HL-60/S4 (cell line): Measurements from ENCODE around the gene GKN1.
"Not testable (repeated sequence)": the region's sequence is repeated elsewhere in the genome, so short reads cannot be mapped to it uniquely, and the experiment has no call there.

Experiments
- in situ Hi-C: fragments of 300-500 bp; cut with MboI; formaldehyde crosslinking; loops from 2 replicates; pipeline ENCODE4 v1.14.3; 2022; ENCODE audit warnings: low sequenced_read_pairs

GKN1 gene

DNA sequence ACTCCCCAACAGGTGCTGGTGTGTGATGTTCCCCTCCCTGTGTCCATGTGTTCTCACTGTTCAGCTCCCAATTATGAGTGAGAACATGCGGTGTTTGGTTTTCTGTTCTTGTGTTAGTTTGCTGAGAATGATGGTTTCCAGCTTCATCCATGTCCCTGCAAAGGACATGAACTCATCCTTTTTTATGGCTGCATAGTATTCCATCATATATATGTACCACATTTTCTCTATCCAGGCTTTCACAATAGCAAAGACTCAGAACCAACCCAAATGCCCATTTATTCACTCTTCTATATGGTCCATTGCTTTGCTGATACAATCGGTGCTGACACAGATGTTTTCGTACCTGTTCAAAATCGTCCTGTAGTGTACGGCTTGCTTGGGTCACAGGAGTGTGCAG is 19.0 kb upstream of the GKN1 start:
- in situ Hi-C loops: not testable (repeated sequence)

DNA sequence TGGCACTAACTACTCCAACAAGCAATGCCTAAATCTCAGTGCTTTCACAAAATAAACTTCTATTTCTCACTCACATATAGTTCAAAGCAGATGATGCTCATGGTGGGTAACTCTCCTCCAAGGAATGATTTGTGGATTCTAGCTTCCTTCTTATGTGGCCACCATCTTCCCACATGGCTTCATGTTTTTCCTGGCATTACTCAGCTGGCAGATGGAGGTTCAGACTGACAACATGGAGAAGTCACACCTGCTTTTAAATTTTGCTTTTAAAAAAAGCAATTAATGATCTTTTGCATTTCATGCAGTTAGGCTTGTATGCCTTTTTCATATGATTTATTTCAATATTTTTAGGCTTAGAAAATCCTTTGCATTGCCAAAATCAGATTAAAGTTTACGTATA is 15.4 kb upstream of the GKN1 start:
- in situ Hi-C loops: no loop called here

DNA sequence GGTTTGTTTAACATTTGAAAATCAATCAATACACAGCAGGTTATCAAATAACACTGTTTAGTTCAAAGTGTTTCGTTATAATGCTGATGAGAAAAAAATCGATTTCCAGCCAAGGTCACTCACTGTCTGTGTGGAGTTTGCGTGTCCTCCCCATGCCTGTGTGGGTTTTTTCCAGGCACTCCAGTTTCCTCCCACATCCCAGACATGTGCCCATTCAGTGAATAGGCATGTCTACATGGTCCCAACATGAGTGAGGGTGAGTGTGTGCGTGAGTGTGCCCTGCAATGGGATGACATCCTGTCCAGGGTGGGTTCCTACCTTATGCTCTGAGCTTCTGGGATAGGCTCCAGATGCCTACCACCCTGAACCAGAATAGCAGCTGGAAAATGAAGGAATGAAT is 13.1 kb upstream of the GKN1 start:
- in situ Hi-C loops: no loop called here

DNA sequence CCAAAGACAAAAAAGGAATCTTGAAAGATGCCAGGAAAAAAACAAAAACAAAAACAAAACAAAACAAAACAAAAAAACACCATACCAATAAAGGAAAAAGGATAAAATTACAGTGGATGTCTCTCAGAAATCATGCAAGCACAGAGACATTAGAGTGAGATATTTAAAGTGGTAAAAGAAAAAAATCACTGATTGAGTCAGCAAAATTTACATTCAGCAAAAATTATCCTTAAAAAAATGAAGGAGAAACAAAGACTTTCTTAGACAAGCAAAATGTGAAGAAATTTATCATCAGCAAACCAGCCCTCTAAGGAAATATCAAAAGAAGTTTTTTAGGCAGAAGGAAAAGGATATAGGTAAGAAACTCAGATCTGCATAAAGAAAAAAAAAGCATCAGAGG is 10.2 kb upstream of the GKN1 start:
- in situ Hi-C loops: no loop called here

DNA sequence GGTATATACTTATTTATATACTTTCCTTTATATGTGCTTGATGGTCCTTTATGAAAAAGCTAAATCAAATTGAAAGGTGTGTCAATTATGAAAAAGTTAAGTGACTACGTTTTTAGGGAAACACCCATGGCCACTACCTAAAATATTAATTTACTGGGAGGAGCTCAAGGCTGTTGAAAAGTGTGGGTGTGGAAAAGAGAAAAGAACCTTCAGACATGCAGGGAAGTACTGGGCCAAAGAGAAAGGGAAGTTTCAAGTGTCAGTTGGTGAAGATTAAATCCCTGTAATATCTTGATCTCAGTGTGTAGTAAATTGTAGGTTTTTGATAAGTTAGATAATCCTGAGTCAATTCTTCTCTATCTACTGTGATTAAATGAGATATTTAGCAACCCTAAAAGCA is 6.2 kb upstream of the GKN1 start:
- in situ Hi-C loops: no loop called here

DNA sequence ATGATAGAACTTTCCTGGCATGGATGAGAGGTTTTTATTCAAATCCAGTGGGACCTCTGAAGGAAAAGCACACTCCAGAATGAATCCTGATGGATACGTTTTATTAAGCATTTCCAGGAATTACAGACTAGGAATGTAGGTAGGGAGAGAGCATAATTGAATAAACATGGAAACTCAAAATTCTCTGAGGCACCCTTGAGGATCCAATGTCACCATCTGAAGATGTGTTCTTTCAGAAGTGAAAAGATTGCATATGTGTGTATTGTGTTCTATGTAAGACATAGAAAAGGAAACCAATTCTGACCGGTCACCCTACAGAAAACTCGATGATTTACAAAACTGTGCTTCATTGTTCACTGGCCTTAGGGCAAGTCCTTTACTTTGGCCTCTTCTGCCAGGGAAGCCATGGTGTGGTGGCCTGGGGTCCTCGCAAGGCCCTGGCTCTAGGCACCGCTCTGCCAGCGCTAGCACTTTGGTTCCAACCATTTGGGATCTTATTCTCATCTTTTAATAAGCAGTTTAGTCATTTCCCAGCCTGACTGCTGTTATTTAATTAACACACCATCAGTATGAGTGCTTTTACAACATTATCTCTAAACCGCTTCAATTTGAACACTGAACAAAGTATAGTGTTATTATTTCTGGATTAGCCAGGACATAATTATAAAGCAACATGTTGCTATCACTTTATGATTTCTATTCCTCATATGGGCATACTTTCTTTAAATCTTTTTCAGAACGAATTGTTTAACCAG is 4.5 kb upstream of the GKN1 start:
- in situ Hi-C loops: no loop called here

DNA sequence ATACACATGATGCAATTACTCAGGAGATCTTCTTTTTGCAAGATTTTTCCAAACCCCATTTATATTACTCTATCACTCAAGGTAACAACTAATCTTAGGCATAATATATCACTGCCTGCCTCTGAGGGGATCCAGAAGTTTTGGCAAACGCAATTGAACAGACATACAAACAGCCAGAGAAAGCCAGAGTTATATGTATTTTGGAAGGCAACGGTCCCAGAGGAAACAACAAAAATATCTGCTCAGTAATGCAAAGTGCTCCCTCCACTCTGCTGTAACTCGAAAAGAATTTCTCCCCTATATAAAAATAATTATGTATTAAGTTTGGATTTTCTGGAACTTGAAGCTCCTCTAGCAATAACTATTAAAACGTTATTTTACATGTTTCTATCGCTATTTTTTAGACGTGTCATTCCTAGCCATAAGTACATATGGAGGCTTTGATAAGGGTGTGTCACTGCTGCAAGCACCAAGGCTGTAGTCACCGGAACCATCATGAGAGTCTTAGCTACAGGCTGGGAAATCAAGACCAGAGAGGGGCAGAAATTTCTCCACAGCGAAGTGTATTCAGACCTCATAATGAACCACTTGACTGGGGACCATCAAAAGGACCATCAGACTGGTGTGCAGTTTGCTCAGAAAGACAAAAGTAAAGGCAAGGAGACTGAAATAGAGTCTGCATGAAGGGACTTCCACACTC is 3.7 kb upstream of the GKN1 start:
- in situ Hi-C loops: no loop called here

DNA sequence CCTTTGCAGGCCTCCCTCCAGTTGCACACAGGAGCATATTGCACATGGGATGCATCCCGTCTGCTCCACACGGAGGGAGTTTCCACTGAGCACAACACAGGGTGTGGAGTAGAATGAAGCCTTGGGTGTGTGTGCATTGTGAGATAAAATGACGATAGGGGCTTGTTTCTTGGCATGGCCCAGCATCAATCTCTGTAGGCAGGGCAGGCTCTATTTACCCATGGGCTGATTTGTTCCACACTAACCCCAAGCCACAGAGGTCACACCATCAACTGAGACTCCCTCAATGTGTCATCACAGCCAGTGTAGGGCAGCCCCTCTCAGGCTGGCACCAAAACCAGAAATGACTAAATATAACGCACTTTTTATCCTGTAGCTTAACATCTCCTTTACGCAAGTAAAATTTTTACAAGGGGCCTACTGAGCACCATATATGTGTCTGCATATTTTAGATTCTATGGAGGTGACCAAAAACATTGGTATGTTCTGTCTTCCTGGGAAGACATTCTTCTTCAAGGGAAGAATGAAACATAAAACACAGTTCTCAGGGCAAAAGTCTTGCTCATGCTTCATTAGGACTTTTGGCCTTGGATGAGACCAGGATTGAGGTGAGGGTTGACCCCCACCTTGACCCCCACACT is 2.7 kb upstream of the GKN1 start:
- in situ Hi-C loops: no loop called here

DNA sequence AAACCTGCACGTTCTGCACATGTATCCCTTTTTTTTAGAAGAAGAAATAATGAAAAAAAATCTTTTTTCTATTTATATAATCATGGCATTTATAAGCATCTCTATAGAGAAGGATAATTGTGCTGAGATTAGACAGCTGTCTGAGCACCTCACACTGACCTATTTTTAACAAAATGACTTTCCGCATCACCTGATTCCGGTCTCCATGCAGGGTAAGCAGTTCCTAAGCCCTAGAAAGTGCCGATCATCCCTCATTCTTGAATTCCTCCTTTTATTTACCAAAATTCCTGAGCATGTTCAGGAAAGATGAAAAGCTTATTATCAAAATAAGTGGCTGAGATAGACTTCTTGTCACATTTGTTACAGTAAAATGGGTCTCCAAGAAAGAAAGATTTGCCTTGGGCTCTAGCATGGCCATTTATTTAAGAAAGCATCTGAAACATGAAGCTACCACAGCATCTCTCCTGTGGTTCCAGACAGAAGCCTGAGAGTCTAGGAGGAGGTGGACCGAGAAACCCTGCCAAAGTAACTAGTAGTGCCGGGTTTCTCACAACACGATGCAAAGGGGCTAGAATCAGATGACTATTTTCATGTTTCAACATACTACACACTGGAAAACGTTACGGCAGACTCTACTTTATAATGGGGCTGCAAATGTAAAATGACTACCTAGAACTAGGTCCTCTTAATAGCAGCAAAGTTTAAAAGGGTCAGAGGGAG is 670 bp downstream of the GKN1 start:
- in situ Hi-C loops: no loop called here

DNA sequence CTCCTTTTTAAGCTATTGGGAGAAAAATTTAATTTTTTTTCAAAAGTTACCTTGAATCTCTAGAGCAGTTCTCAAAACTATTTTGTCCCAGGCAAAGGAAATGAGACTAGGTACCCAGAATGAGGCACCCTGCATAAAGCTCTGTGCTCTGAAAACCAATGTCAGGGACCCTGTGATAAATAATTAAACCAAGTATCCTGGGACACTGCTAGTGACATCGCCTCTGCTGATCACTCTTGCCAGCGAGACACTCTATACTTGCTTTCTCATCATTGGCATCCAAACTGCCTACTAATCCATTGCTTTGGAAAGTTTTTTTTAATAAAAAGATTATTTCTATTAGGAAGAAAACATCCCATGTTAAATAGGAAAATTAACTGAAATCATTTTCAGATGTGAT is 1.4 kb downstream of the GKN1 start:
- in situ Hi-C loops: no loop called here

DNA sequence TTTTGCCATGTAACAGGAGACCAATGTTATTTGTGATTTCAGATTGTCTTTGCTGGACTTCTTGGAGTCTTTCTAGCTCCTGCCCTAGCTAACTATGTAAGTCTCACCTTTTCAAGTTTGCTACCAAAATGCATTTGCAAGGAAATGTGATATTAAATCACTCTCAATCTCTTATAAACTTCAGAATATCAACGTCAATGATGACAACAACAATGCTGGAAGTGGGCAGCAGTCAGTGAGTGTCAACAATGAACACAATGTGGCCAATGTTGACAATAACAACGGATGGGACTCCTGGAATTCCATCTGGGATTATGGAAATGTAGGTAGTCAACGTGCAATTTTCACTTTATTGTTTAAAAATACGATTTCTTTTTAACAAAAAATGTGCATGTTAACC is 3.0 kb downstream of the GKN1 start:
- in situ Hi-C loops: no loop called here

DNA sequence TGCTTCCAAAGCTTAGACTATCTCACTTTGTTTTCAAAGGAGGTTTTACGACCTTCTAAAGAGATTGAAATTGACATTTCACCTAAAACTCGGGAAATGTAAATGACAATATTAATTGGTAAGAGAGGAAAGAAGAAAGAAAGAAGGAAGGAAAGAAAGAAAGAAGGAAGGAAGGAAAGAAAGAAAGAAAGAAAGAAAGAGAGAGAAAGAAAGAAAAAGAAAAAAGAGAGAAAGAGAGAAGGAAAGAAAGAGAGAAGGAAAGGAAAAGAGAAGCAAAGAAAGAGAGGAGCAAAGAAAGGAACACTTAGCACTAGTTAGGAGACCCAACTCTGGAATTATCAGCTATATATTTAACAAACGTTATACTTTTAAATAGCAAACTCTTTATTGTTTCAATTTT is 3.7 kb downstream of the GKN1 start:
- in situ Hi-C loops: no loop called here

DNA sequence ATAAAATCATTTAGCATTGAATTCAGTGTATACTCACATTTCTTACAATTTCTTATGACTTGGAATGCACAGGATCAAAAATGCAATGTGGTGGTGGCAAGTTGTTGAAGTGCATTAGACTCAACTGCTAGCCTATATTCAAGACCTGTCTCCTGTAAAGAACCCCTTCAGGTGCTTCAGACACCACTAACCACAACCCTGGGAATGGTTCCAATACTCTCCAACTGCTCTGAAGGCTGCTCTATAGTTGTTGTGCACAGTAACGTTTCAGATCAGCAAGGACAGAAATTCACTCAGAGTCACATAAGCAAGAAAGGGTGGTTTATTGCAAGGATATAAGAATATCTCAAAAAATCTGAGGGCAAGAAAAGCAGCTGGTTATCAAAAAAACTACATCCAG is 6.5 kb downstream of the GKN1 start:
- in situ Hi-C loops: no loop called here

DNA sequence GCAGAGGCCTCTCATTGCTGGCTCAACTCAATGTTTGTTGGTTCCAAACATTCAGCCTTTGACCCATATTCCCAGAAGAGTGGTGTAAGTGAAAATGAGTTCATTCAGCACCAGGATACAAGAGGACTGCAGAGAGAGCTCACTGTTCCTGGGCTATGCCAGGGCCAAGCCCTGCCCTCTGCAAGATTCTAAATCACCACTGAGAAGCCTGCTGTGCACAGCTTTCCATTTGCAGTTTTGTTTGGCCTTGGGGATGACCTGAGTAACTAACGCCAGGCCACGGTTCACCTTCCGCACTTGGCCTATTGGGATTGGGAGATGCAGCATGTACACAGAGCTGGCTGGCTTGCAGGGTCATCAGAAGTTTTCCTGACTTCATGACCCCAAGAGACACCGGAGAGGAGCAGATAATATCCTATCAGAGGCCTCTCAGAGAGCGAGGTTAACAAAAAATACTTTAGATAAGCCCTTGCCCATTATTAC is 12.6 kb downstream of the GKN1 start:
- in situ Hi-C loops: no loop called here

DNA sequence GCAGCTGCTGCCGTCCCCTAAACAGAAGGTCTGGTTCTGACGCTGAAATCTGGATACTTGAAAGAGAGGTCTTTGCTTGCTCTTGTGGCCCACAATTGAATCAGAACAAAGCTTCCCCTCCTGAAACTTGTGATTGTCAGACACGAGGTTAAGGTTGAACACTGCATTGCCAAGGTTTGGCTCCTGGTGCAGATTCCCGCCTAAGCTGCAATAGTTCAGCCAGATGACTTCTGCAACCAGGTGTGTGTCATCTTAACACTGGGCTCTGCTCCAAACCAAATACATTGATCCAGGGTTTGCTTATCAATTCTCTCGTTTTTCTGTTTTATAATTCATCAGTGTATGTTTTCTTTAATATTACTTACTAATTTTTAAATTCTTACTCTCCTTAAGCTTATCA is 14.6 kb downstream of the GKN1 start:
- in situ Hi-C loops: no loop called here

DNA sequence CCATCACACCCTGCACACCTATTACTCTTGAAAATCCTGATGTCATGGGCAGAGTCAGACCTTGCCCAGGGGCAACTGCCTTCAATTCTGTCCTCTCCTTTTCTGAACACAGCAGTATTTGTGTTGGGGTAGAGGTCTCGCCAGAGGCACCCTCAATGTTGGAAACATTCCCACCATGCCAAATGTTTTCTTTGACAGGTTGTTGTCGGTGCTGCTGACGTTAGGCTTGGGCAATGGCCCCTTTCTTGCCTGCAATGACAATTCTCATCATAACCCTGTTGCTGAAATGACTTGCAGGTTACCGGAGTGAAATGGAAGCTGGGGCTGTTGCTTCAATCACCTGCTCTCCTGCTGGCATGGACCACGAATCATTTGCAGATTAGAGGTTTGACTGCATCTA is 17.9 kb downstream of the GKN1 start:
- in situ Hi-C loops: no loop called here

DNA sequence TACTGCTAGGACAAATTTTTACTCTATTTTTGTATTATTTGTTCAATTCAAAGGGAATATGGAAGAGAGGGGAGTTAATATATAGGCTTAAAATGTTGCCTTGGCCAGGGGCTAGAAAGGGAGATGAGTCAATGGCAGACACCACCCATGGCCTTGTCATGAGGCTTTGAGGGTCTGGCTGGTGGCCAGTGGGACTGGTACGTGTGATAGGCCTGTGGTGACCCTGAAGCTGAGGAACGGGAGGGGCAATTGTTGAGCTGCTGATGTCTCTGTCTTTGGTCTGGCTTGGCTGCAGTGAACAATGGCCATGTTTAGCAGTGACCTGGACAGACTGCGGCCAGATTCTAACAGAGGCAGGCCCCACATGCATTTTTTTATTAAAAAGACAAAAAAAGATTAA is 18.5 kb downstream of the GKN1 start:
- in situ Hi-C loops: no loop called here

DNA sequence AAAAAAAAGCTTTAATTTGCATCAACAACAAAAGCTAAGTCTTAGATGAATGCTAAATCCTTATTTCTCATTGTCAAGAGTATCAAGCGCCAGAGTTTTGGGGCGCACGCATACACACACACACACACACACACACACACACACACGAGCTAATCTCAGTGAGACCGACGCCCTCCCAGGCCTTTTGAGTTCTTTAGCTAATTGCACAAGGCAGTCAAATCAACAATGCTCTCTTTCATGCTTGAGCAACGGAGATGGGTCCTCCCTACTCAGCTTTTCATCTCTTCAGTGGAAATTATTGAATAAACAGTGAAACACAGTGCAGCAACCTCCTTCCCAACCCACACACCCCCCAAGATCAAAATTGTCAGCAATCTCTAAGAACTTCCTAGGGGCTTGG is 19.2 kb downstream of the GKN1 start:
- in situ Hi-C loops: no loop called here

DNA sequence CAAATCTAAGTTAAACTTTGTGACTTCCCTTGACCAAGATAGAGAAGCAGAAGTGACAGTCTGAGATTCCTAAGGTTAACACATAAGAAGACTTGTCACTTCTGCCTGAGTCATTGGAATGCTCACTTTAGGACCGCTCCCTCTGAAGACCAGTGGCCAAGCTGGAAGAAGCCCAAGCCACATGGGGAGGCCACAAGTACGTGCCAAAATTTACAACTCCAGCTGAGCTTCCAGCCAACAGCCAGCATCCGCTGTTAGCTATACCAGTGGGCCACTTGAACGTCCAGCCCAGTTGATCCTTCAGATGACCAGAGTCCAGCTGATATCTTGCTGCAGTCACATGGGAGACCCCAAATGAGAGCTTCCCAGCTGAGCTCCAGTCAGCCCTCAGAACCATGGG is 20.4 kb downstream of the GKN1 start:
- in situ Hi-C loops: no loop called here

DNA sequence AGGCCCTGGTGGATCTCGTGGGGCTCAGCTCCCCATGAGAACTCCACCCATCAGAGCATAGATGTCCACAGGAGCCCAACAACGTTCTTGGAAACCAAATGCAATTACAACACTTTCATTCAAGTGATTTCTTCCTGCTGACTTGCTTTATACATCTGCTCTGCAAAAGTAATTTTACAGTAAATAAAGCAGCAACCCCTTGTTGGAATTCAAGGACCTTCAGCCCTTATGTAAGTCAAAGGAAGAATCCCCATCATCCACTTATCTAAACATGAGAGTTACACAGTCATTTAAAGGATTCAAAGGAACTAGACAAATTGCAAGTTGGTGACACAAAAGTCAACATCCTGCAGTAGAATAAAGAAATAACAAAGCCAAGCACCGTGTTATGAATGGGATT is 21.5 kb downstream of the GKN1 start:
- in situ Hi-C loops: no loop called here

DNA sequence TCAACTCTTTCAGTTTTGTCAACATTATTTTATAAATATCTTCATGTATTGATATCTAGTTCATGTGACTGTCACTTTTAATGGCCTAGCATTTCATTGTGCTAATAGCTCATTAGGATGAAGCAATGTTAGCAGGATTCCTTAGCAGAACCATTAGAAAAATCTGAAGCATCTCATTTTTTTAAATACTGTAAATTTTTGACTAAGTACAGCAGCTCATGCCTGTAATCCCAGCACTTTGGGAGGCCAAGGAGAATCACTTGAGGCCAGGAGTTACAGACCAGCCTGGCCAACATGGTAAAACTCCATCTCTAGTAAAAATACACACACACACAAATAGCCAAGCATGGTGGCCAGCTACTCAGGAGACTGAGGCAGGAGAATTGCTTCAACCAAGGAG is 23.0 kb downstream of the GKN1 start:
- in situ Hi-C loops: no loop called here

DNA sequence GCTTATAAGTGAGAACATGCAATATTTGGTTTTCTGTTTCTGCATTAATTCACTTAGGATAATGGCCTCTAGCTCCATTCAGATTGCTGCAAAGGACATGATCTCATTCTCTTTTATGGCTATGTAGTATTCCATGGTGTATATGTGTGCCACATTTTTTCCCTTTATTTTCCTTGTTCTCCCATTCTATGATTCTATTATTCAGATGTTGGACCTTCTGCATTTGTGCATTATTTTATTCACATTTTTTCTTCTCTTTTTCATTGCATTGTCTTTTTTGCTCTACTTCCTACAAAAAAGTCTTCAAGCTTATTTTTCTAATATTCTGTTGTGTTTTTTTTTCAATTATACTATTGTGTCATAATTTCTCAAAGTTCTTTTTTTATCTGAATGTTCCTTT is 27.4 kb downstream of the GKN1 start:
- in situ Hi-C loops: no loop called here
